GM21528 (cell line): ENCODE measurements around the gene KDR.

Source experiments
- ATAC-seq: cut with Tn5 transposase; IDR thresholded peaks from one replicate; pipeline ENCODE4 v1.9.1; 2021; ENCODE audit warnings: mild to moderate bottlenecking, moderate library complexity; ENCODE audit not compliant: unreplicated experiment, low FRiP score

Gene KDR

GRCh38 chr4:55124322-55125076 lies 896 bp downstream of the KDR start:
- ATAC-seq, result no peak

- ATAC-seq, result no peak
Measured at GRCh38 chr4:55123791-55124190, 1.6 kb downstream of the KDR start.

- ATAC-seq, result no peak
Measured at GRCh38 chr4:55122235-55122634, 3.2 kb downstream of the KDR start.

GRCh38 chr4:55121246-55121645 lies 4.1 kb downstream of the KDR start:
- ATAC-seq, result no peak

- ATAC-seq, result no peak
Measured at GRCh38 chr4:55118397-55118796, 7.0 kb downstream of the KDR start.

- ATAC-seq, result no peak
Measured at GRCh38 chr4:55117511-55117910, 7.9 kb downstream of the KDR start.

- no peak for ATAC-seq
Measured at GRCh38 chr4:55116450-55116849, 8.9 kb downstream of the KDR start.

- ATAC-seq, result no peak
Measured at GRCh38 chr4:55111601-55112000, 13.8 kb downstream of the KDR start.

- ATAC-seq, result no peak
Measured at GRCh38 chr4:55110131-55110530, 15.3 kb downstream of the KDR start.

- ATAC-seq, result no peak
Measured at GRCh38 chr4:55107054-55107453, 18.3 kb downstream of the KDR start.

GRCh38 chr4:55103224-55103623 lies 22.2 kb downstream of the KDR start:
- ATAC-seq, result no peak

- ATAC-seq, result no peak
Measured at GRCh38 chr4:55099816-55100215, 25.6 kb downstream of the KDR start.

- ATAC-seq, result no peak
Measured at GRCh38 chr4:55098456-55099204, 26.8 kb downstream of the KDR start.

- ATAC-seq, result no peak
Measured at GRCh38 chr4:55096619-55097018, 28.8 kb downstream of the KDR start.

GRCh38 chr4:55096045-55096444 lies 29.4 kb downstream of the KDR start:
- no peak for ATAC-seq

- no peak for ATAC-seq
Measured at GRCh38 chr4:55092504-55092903, 32.9 kb downstream of the KDR start.

GRCh38 chr4:55089916-55090315 lies 35.5 kb downstream of the KDR start:
- ATAC-seq, result no peak

- ATAC-seq, result no peak
Measured at GRCh38 chr4:55087913-55088260, 37.5 kb downstream of the KDR start.

GRCh38 chr4:55087009-55087912 lies 38.1 kb downstream of the KDR start:
- ATAC-seq, result no peak

- no peak for ATAC-seq
Measured at GRCh38 chr4:55086578-55086977, 38.8 kb downstream of the KDR start.

- ATAC-seq, result no peak
Measured at GRCh38 chr4:55083735-55084134, 41.7 kb downstream of the KDR start.
